GM19455 (cell line): ENCODE data around the gene KCNMA1.

Experiments
- ATAC-seq: cut with Tn5 transposase; IDR thresholded peaks from one replicate; pipeline ENCODE4 v1.9.1; 2021; ENCODE audit not compliant: unreplicated experiment

The KCNMA1 gene

DNA sequence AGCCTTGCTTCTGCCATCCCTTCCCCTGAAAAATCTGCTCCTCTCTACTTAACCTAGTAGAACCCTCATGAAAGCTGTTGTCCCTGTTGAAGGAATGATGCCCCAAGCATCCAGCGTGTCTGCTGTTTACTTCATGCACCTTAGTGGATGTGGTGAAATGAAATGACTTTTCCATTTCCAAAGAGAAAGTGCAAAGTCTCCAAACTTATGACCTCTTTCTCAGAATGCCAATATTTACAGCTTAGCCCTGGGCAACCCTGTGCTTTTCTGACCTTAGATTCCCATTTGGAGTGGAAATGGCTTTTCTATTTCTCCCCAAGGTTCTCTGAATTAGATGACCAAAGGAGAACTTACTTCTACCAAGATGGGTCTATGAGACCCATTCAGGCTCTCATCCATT is 256.9 kb downstream of the KCNMA1 start:
- ATAC-seq = no peak

DNA sequence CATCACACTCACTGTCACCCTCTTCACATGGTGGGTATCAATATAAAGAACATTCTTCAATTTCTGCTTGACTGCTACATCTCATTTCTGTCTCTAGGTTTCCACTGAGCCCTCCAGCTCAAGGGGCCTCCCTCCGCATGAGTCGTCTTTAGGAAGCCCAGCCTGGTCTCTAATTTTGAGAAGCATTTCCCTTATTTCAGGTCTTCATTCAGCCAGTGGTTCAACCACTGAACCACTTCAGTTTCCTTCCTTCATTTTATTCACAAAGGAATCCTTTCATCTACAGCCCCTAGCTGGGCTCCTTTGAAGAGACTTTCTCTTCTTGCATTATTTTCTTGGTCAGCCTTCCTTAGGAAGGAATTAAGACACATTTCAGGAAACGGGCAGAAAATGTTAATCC is 257.4 kb downstream of the KCNMA1 start:
- no peak for ATAC-seq

DNA sequence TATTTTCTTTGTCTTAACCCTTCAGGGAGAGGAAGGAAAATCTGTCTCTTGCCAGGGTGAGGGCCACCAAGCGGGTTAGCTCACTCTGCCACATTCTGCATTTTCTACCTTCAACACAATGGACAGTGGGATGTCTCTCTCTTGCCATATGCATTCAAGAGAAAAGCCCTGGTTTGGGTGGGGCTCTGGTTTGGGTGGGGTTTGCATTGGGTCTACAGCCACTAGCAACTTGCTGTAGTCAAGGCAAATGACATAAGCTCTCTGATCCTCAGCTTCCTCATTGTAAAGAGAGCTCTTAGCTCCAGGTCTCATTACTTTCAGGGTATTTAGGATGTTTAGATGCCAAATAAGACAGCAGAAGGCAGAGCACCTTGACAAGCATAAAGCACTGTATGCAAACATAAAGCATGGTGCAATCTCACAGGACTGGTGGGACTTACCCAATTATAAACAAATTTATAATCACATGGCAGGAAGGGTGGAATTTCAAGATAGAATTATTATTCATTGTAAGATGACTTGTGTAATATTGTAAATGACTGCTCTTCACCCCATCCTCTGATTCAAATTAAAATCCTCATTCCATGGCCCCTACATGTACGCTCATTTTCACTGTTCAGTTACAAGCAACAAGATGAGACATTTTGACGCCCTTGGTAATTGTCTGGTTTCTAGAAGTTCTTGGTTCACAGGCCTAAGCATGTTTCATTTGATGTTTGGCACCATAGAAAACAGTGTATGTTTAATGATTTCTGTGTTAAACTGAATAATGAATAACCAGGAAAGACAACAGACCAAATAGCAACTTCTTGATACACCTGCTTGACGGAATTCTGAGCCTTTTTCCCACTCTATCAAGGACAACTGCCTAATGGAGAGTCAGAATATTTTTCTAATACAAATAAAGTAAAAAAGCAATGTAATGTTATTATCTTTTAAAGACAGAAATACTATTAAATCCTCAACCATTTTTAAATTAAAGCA is 258.9 kb downstream of the KCNMA1 start:
- ATAC-seq = no peak

DNA sequence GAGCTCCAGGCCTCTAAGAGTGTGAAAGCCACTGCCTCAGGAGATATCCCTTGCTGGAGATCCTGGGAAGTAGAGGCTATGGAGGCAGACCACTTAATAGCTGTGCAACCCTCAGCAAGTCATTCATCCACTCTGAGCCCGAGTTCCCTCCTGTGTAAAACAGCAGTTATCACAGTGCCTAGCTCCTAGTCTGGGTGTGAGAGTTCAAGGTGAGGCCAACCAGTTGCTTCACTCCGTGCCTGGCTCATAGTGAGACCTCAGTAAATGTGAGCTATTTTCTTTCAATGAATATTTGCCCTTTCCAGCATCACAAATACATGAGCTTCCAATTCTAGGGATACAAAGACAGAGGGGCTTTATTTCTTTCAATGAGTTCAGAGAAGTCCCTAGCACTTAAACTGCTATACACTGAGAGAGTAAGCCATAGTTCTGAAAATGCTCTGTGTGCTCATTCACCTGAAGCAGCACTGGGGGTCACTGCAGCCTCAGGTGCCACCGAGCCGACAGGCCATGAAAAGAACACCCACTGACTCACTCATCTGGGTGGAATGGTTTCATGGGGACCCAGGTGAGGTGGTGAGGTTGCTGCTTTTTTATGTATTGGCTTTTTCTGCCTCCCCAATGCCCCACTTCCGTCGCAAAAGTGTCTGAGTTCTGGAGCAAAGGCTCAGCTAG is 259.8 kb downstream of the KCNMA1 start:
- no peak for ATAC-seq

DNA sequence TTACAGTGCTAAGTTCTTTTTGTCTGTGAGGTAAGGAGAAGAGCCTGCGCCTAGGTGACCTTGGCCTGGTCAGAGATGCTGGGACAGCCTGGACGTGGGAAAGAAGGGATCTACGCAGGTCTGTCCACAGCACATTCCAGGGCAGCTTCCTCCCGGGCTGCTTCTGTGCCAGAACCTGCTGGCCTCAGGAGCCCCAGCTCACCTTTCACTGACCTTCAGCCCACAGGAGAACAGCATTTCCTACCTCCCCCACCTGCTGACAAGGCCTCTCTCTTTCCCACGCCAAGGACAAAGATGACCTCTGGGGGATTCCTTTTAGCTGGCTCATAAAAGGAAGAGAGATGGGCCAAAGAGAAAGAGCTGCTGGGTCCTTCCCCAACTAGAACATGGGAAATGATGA is 260.6 kb downstream of the KCNMA1 start:
- ATAC-seq = no peak

DNA sequence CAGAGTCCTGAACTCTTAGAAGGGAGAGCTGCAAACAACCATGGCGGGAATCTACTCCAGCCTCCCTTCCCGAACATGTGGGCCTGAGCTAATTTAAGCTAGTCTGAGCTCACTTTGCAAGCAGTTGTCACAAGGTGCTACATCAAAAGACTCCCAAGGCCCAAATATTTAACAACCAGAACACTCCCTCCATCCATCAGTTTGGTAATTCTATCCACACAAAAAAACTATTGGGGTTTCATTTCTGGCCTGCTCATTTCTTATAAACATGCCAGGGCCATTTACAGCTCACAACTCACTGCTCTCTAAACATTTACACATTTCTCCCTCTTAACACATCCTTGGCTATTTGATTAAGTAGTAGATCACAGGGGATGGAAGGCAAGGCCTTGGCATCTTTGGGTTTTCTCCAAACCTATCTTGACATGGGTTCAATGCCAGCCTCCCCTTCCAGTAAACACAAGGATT is 263.4 kb downstream of the KCNMA1 start:
- no peak for ATAC-seq

DNA sequence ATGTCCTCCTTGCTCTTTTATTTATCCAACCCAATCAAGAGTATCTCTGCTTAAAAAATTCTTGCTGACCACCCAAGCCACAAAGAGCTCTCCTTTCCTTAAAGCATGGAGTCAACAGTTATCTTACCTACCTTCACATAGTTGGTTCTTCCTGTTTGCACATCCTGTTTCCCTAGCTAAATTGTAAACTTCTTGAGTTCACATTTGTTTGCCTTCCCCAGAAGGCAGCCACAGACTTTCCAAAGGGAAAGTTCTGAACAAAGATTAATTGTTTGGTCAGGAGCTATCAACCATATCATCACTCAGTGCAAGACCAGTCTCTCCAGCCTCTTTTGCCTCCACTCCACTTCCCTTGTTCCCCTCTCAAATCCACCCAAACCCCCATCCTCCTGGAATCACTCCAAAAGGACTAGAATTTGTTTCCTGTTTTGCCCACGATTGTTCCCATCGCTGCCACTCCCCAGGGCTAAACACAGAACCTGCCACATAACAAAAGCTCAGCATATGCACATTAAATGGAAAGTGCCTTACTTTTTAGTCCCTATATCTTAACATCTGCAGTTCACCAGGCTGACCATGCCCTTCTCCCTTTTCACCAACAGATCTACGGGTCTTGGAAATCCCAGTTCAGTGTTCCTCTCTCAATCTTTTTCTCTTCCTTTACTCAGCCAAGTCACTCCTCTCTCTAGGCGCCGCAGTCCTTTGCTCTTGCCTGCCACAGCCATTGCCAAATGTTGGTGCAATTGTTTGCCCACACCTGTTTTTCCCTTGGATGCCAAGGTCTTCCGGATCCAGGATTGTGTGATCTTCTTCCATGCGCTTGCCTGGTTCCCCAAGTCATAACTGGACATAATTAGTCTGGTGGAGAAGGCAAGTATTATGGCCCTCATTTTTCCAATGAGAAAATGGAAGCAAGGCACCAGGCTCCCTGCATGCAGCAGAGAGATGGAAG is 265.5 kb downstream of the KCNMA1 start:
- no peak for ATAC-seq

DNA sequence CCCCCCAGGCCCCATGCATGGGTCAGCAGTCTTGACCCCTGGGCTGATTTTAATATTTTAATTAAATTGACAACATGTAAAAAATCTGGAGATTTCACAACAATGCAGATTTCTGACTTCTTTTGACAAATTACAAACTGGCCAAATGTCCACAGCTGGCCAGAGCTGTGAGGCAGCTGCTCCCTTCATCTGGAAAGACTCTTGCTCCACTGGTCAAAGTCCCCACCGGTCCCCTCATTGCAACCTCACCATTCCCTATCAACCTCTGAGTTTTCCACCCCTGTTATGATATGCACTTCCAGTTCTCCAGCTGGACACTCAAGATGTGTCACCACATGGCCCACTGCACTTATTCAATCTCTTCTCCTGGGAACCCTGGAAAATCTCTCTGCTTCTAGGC is 266.2 kb downstream of the KCNMA1 start:
- no peak for ATAC-seq

DNA sequence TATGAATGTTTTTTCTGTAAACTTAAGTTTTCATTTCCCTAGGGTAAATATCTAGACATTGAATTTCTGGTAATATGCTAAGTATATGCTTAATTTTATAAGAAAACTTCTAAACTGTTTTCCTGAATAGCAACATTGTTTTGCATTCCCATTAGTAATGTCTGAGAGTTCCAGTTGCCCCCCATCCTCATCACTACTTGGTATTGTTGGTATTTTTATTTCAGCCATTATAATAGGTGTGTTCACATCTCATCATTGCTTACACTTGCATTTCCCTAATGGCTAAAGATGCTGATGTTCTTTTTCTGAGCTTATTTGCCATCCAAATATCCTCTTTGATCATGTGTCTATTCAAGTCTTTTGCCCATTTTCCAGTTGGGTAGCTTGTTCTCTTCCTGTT is 269.6 kb downstream of the KCNMA1 start:
- ATAC-seq = no peak

DNA sequence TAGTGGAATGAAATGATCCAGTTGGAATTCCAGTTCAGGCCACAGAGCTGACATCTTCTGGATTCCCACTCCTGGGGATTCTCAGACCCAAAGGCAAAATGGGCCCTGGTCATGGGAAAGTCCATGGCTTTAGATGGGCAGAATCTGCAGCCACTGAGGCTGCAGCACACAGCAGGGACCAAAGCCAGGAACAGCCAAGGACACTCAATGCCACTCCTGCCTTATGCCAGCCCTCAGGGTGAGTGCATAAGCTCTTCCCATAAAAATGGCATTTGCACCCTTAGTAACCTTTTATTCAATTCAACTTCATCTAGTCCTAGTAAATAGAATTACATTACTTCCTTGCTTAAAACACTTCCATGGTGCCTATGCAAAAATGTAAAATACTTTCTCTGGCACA is 274.4 kb downstream of the KCNMA1 start:
- no peak for ATAC-seq

DNA sequence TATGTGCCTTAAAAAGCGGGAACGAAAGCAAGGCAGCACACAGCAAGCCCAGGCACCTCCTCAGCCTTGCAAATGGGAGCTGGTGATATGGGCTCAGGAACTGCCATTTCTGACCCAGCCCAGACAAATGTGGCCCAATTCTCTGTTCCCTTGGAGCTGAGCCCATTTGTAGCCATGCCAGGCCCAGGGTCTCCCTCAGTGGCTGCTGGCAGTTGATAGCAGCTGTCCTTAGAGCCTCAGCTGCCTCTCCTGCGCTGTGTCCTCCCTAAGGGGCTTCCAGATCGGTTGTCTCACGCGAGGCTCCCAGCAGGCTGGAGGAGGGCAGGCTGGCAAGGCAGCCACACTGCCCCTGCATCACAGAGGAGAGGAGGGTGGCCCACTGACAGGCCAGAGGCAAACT is 275.8 kb downstream of the KCNMA1 start:
- ATAC-seq = no peak

DNA sequence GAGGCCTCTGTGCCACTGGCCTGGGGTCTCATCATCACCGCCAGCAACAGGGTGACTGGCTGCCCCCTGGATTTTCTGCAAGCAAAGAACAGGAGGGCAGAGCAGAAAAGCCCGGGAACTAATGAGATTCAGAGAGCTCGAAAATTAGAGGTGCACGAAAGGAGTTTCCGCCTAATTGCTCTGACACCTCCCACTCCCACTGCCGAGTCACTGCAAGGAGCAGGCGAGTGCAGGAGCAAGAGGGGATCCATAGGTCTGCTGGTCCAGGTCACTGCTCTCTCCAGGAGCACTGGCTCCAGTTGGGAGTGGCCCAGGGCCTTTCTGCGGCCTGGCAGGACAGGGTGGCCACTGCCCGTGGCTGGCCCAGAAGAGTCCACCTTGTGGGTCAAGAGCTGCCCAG is 276.2 kb downstream of the KCNMA1 start:
- ATAC-seq = no peak

DNA sequence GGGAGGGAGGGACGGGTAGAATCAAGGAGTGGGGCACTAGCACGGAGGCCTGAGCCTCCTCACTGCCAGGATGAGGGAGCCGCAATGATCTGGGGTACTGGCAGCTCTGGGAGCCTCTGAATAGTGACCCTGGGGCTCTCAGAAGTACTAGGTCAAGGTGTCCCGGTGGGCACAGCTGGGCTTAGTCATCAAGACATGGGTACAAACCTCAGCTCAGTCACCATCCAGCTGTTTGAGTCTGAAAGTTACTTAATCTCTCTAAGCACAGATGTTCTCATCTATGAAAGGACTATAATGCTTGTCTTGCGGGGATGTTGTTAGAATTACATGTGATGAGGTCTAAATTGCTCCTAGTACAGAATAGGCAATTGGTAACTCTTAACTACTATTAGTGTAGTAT is 276.8 kb downstream of the KCNMA1 start:
- no peak for ATAC-seq

DNA sequence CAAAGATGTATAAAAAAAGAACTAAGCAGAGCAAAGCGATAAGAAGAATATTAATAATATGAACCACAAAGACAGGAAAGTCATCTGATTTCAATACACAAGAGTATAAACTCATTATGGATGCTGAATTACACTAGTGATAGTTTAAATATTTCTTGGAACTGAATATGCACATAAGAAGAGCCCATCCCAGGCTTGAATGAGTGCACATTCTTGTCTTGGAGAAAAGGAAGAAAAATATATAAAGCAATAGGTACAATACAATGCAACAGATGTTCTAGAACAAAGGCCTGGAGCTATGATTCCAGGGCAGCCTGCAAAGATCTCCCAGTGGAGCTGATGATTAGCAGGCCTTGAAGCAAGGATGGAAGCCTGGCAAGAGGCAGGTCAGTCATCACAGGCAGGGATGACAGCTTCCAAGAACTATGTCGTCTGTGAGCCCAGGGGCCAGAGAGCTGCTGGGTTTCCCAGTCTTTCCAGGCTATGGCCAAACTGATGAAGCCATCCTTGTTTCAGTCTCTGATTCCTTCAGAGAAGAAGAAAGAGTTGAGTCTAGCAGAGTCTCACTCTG is 277.6 kb downstream of the KCNMA1 start:
- no peak for ATAC-seq

DNA sequence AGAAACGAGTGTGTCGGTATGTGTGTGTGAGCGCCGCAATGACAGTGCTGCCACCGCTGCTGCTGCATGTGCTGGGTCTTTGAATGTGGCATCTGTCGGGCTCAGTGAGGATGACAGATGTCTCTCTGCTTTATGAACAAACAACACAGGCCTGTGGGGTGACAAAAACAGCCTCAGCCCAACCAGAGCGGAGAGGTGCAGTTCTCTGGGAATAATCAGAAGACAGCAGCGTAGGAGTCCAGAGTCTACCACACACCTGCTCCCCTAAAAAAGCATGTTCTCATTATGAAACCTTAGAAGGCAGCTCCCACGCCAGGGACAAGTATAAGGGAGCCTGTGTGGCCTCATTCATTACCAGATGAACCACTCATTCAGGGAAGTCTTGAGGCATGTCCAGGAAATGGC is 278.3 kb downstream of the KCNMA1 start:
- no peak for ATAC-seq

DNA sequence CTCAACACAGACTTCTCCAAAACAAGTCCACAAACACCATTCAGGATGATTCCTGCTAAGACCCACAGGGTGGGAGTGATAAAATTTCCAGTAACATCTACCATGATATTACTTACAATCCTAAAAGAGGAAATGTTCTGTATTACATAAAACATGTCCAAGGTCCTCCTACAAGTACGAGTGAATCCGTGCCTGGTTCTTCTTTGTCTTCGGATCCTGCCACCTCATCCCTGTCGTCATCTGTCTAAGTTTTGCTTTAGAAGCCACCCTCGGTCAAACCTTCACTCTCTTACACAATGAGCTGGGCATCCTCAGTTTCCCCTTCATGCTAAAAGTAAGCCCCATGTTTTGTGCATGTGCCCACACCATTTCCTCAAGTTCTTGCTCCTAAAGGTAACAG is 279.0 kb downstream of the KCNMA1 start:
- no peak for ATAC-seq

DNA sequence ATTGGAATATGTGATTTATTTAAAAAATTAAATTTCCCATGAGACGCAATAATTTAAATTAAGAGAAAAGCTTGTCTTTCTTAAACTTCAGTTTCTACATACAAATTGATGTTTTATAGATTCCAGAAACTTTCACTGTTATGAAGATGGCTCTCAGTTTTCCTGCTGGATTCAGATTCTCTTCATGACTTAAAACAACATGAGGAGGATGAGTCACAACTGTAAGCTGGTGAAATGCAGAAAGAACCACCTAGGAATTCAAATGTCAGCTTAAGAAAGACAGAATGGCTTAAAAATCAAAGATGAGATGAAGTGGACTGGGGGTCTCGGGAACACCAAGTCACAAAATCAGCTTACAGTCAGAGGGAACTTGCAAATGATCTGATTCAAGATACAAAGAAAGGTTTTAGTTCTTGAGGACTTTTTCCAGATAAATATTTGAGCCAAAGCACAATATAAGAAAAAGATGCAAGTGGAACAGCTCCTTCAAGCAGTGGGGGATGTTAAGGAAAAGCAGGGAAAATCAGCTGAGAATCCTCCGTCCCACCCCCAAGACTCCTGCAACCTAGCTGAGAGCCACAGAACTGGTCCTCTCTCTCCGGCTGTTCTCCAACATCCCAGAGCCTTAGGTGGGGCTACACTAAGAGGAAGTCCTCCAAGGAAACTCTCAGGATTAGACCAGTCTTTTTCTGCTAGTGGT is 279.8 kb downstream of the KCNMA1 start:
- no peak for ATAC-seq

DNA sequence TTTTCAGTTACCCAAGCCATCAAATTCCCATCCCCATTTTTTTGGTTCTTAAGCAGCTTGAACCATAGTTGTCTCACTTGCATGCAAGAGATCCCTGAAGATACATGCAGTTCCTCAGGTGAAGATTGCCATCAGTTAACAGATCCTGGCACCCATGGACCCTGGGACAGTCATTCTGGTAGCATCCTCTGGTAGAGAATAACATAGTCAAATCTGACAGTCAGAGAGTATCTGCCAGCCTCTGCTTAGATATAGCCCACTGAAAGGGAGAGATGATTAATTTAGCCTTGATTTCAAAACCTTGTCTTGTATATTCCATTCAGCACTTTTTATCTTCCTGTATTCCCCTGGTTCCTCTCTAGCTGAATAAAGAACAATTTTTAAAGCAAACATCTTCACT is 280.4 kb downstream of the KCNMA1 start:
- ATAC-seq = no peak

DNA sequence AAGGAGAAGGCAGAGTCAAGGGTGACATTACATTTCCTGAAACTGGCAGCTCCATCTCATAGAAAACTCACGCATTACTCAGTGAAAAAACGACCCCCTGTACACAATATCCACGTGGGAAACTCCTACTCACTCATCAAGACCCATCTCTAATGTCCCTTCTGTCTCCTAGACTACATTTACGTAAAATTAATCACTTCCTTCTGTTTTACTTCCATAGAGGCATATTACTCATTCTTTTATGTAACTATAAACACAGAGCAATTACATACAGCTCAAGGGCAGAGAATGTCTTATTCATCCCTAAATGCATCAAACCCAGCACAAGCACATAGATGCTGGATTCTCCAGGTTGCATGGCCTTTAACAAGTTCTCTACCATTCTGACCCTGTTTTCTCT is 281.8 kb downstream of the KCNMA1 start:
- ATAC-seq = no peak

DNA sequence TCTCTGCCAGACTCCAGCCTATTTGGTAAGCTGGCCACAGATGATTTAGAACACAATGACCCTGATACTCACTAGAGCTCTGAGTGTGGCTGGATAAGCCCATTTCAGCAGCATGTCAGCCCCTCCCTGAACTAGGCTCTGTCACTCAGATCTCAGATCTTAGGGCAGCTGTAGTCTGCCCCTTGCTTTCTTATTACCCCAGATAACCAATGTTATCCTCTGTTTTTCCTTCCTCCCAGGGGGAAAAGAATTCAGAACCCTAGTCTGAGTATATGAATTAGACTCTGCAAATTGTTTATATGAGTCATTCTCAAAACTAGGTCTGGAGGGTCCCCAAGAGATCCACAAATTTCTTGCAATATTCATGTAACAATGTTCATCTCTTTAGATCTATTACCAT is 286.2 kb downstream of the KCNMA1 start:
- no peak for ATAC-seq
